Measurements from ENCODE around the gene USP20.

DNA sequence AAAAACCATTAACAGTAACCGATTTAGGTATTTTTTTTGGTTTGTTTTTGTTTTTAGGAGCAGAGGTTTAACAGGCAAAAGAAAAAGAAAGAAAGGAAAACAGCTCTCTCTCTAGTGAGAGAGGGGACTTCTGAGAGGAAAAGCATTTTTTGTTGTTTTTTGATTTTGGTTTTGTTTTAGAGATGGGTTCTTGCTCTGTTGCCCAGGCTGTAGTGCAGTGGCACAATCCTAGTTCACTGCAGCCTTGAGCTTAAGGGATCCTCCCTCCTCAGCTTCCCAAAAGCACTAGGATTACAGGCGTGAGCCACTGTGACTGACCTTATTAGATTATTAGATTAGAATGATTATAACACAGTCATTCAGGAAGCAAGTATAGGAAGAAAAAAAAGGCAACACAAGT lies 10.1 kb downstream of the USP20 start:
- TF ChIP-seq, protein P1, sequence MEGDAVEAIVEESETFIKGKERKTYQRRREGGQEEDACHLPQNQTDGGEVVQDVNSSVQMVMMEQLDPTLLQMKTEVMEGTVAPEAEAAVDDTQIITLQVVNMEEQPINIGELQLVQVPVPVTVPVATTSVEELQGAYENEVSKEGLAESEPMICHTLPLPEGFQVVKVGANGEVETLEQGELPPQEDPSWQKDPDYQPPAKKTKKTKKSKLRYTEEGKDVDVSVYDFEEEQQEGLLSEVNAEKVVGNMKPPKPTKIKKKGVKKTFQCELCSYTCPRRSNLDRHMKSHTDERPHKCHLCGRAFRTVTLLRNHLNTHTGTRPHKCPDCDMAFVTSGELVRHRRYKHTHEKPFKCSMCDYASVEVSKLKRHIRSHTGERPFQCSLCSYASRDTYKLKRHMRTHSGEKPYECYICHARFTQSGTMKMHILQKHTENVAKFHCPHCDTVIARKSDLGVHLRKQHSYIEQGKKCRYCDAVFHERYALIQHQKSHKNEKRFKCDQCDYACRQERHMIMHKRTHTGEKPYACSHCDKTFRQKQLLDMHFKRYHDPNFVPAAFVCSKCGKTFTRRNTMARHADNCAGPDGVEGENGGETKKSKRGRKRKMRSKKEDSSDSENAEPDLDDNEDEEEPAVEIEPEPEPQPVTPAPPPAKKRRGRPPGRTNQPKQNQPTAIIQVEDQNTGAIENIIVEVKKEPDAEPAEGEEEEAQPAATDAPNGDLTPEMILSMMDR (IDR thresholded peaks at IDR 0.05; ENCODE audit: low read depth, low read length, missing input control) = no peak
- no peak for TF ChIP-seq EGR1 (IDR thresholded peaks at IDR 0.05; ENCODE audit: low read depth in 2 of 2)
- TF ChIP-seq JUND (IDR thresholded peaks at IDR 0.05) = no peak
- no peak for TF ChIP-seq TAF1 (conservative IDR thresholded peaks at IDR 0.05)
- TF ChIP-seq, protein P2, sequence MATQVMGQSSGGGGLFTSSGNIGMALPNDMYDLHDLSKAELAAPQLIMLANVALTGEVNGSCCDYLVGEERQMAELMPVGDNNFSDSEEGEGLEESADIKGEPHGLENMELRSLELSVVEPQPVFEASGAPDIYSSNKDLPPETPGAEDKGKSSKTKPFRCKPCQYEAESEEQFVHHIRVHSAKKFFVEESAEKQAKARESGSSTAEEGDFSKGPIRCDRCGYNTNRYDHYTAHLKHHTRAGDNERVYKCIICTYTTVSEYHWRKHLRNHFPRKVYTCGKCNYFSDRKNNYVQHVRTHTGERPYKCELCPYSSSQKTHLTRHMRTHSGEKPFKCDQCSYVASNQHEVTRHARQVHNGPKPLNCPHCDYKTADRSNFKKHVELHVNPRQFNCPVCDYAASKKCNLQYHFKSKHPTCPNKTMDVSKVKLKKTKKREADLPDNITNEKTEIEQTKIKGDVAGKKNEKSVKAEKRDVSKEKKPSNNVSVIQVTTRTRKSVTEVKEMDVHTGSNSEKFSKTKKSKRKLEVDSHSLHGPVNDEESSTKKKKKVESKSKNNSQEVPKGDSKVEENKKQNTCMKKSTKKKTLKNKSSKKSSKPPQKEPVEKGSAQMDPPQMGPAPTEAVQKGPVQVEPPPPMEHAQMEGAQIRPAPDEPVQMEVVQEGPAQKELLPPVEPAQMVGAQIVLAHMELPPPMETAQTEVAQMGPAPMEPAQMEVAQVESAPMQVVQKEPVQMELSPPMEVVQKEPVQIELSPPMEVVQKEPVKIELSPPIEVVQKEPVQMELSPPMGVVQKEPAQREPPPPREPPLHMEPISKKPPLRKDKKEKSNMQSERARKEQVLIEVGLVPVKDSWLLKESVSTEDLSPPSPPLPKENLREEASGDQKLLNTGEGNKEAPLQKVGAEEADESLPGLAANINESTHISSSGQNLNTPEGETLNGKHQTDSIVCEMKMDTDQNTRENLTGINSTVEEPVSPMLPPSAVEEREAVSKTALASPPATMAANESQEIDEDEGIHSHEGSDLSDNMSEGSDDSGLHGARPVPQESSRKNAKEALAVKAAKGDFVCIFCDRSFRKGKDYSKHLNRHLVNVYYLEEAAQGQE (IDR thresholded peaks at IDR 0.05) = no peak
